Measurements from ENCODE around the gene ZNF197. TPM values are rescaled to one million over a fixed set of nuclear protein-coding genes. Genes with fewer than 3 reads are reported as not detected.
"Not testable (repeated sequence)": the region's sequence is repeated elsewhere in the genome, so short reads cannot be mapped to it uniquely, and the experiment has no call there.

The ZNF197 gene
- 6.6 and 7.1 TPM in 2 replicates for total RNA-seq (2014; rRNA removed; shearing (Covaris generic))

GRCh38 chr3:44624749-44625480 is at the start of gene ZNF197:
Gene ZNF197, plus strand, starts transcription at chr3:44625036. Its CDS starts 4,119 bp downstream, at chr3:44629155.
- DNase-seq (ENCODE audit: low spot score) = peak; percentile 82

GRCh38 chr3:44576613-44577012 is 48.2 kb upstream of the ZNF197 start:
- no peak for DNase-seq (ENCODE audit: low spot score)

GRCh38 chr3:44577354-44577952 is 47.4 kb upstream of the ZNF197 start:
- not testable (repeated sequence) for DNase-seq (ENCODE audit: low spot score)

- DNase-seq (ENCODE audit: low spot score) = not testable (repeated sequence)
Observed at GRCh38 chr3:44578316-44578715, 46.5 kb upstream of the ZNF197 start.

GRCh38 chr3:44578924-44579515 is 45.8 kb upstream of the ZNF197 start:
- not testable (repeated sequence) for DNase-seq (ENCODE audit: low spot score)

GRCh38 chr3:44579749-44580148 is 45.1 kb upstream of the ZNF197 start:
- DNase-seq (ENCODE audit: low spot score) = not testable (repeated sequence)

GRCh38 chr3:44580971-44581370 is 43.9 kb upstream of the ZNF197 start:
- not testable (repeated sequence) for DNase-seq (ENCODE audit: low spot score)

- no peak for DNase-seq (ENCODE audit: low spot score)
Observed at GRCh38 chr3:44584646-44585501, 40.0 kb upstream of the ZNF197 start, which contains the start of gene ZNF660. Gene ZNF660, plus strand, starts transcription at chr3:44584964. Its CDS starts 9,230 bp downstream, at chr3:44594194.

- DNase-seq (ENCODE audit: low spot score) = no peak
Observed at GRCh38 chr3:44596621-44597020, 28.2 kb upstream of the ZNF197 start.

- no peak for DNase-seq (ENCODE audit: low spot score)
Observed at GRCh38 chr3:44601749-44602148, 23.1 kb upstream of the ZNF197 start.

- DNase-seq (ENCODE audit: low spot score) = no peak
Observed at GRCh38 chr3:44612678-44613077, 12.2 kb upstream of the ZNF197 start.

- DNase-seq (ENCODE audit: low spot score) = no peak
Observed at GRCh38 chr3:44628716-44629115, 3.9 kb downstream of the ZNF197 start.

- no peak for DNase-seq (ENCODE audit: low spot score)
Observed at GRCh38 chr3:44632193-44632592, 7.4 kb downstream of the ZNF197 start.

- no peak for DNase-seq (ENCODE audit: low spot score)
Observed at GRCh38 chr3:44642337-44642736, 17.5 kb downstream of the ZNF197 start.

- no peak for DNase-seq (ENCODE audit: low spot score)
Observed at GRCh38 chr3:44643024-44643423, 18.2 kb downstream of the ZNF197 start.

- DNase-seq (ENCODE audit: low spot score) = no peak
Observed at GRCh38 chr3:44647771-44648170, 22.9 kb downstream of the ZNF197 start.

- peak; percentile 68 for DNase-seq (ENCODE audit: low spot score)
Observed at GRCh38 chr3:44648564-44649229, 23.9 kb downstream of the ZNF197 start, which contains the start of gene ZNF35. Gene ZNF35, plus strand, starts transcription at chr3:44648732. Its CDS starts 2,336 bp downstream, at chr3:44651068.

- no peak for DNase-seq (ENCODE audit: low spot score)
Observed at GRCh38 chr3:44649709-44650108, 24.9 kb downstream of the ZNF197 start.

GRCh38 chr3:44654039-44654438 is 29.2 kb downstream of the ZNF197 start:
- no peak for DNase-seq (ENCODE audit: low spot score)

- DNase-seq (ENCODE audit: low spot score) = no peak
Observed at GRCh38 chr3:44659015-44659414, 34.2 kb downstream of the ZNF197 start.

- no peak for DNase-seq (ENCODE audit: low spot score)
Observed at GRCh38 chr3:44659434-44659833, 34.6 kb downstream of the ZNF197 start.

All from H4 (cell line).